Measurements from ENCODE around the gene NDUFAF3.

DNA sequence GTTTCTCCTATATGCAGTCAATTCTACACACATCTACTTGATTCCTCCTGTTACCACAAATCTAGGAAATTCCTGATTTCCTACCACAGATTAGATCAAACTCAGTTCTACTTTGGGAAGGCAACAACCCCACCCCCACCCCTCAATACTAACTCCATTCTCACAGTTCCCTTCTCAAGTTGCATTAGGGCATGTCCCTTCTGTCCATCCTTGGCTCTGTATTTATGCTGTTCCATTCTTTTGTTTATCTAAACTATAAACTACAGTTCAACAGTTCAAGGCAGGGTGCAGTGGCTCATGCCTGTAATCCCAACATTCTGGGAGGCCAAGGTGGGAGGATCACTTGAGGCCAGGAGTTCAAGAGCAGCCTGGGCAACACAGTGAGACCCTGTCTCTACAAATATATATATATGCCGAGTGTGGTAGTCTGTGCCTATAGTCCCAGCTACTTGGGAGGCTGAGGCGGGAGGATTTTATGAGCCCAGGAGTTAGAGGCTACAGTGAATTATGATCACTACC is 32.5 kb downstream of the NDUFAF3 start:
- TF ChIP-seq, protein P1, sequence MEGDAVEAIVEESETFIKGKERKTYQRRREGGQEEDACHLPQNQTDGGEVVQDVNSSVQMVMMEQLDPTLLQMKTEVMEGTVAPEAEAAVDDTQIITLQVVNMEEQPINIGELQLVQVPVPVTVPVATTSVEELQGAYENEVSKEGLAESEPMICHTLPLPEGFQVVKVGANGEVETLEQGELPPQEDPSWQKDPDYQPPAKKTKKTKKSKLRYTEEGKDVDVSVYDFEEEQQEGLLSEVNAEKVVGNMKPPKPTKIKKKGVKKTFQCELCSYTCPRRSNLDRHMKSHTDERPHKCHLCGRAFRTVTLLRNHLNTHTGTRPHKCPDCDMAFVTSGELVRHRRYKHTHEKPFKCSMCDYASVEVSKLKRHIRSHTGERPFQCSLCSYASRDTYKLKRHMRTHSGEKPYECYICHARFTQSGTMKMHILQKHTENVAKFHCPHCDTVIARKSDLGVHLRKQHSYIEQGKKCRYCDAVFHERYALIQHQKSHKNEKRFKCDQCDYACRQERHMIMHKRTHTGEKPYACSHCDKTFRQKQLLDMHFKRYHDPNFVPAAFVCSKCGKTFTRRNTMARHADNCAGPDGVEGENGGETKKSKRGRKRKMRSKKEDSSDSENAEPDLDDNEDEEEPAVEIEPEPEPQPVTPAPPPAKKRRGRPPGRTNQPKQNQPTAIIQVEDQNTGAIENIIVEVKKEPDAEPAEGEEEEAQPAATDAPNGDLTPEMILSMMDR (IDR thresholded peaks at IDR 0.05; ENCODE audit: insufficient read depth, low read depth, low read length): no peak
- no peak for TF ChIP-seq EZH2 (IDR thresholded peaks at IDR 0.05; ENCODE audit: insufficient read depth, low read length)
